DMS114 treated with DMSO at 0.1 percent for 48 hours (cell line): ENCODE measurements around the gene SNAI3.

Experiments used
- DNase-seq: peaks from one replicate; lab custom pipeline; 2025; ENCODE audit not compliant: unreplicated experiment; lab: John Stamatoyannopoulos, UW

SNAI3 gene

DNA sequence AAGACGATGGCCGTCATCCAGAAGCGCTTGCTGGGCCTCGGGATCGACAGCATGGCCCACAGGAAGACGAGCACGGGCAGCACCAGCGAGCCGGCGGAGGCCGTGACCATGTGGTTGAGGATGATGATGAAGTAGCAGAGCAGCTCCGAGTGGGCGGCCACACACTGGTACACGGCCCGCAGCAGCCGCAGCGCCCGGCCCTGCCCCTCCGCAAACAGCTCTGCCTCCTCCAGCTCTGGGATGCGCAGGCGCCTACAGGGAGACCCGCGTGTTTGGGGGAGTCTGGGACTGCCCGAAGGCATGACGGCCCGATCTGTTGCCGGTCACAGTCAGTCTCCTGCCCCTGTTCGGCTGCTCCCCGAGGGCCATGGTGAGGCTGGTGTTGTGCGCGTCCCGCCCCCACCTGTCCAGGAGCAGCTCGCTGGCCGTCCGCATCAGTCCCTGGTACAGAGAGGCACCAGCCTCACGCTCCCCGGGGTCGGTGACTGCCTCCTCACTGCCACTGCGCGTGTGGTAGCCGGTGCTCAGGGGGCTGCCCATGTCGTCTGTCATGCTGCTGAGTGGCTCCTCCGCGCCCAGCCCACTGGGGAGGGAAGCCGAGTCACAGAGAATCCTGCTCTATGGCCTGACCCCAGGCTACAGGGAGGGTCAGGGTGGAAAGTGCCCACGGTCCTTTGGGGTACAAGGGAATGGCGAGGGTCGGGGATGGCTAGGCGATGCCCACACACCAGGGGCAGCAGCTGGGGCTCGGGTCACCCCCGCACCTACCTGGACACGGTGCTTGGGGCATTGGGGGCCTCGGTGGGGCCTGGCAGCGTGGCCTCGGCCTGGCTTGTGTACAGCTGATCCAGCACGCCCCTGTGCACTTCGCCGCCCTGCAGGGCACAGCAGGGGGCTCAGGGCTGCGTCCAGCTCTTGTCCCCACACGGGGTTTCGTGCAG is 35.8 kb upstream of the SNAI3 start:
- no peak for DNase-seq

DNA sequence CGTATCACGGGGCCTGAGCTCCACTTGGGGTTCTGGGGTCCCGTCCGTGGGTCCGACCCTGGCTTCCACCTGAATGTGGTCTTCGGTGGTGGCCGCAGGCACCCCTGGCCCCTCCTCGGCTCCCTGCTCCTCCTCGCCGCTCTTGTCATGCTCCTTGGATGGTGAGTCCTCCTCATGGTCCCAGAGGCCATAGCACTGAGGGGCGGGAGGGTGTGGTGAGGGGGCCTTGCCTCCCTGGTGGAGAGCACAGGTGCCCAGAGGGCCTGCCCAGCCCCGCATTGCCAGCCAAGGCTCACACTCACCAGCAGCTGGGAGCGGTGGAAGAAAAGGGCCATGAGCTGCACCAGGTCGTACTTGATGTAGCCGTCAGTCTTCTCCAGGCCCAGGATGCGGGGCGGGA is 34.9 kb upstream of the SNAI3 start:
- DNase-seq, result no peak

DNA sequence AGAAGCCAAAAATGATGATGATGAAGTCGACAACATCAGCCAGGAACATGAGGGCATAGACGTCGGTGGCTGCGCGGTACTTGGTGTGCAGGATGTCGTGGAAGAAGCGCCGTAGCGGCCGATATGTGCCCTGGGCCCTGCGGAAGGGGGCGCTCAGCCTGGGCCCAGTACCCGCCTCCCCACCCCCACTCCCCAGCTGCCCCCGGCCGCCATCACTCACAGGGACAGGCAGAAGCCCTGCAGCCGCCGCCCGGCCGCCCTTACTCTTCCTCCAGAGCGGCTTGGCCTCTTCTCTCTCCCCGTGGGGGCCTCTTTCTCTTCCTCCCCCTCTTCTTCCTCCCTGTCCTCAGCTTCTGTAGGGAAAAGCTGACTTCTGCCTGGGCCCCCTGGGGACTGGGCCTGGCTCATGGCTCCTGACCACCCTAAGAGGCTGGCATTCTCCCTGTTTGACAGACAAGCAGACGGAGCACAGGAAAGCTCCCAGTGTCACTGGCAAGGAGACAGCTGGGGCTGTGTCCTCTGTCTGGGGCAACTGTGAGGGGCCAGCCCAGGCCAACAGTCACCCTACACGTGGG is 34.2 kb upstream of the SNAI3 start:
- DNase-seq, result no peak

DNA sequence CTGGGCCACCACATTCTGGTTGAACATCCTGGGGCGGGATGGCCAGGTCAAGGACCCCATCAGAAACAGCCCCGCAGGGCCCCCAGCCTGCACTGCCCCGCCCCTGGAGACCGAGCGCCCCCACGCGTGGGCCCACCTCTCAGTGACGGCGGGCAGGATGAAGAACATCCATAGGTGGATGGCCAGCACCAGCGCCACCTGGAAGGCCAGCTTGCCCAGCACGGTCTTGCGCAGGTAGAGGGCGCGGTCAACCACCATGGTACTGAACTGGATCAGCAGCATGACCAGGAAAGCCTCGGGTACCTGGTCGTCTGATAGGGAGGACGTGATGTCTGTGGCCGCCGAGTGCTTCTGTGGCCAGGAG is 33.6 kb upstream of the SNAI3 start:
- no peak for DNase-seq

DNA sequence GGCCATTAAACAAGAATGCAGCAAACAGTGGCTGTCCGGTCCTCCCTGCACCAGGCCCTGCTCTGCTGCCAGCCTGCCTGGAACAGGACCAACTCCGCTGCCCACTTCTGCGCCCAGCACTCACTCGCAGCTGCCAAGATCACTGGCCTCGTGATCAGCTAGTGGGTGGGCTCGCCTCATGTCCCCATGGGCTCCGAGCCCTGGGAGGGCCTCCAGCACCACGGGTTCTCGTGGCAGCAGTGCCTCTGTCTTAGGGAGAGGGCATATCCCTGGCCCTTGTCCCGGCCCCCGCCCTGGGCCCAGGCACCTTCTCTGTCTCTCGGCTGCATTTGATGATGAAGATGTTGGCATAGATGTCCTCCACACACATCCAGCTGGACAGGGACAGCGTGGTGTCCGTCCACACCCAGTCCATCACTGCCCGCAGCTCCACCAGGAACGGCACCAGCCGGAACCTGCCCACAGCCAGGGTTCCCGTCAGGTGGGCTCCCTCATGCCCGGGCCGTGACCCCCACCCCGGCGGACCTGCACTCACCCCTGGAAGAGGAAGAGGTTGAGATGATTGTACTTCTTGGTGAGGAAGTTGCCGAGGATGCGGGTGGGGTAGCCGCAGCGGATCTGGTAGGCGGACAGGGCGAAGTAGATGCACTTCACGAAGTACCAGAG is 33.1 kb upstream of the SNAI3 start:
- no peak for DNase-seq

DNA sequence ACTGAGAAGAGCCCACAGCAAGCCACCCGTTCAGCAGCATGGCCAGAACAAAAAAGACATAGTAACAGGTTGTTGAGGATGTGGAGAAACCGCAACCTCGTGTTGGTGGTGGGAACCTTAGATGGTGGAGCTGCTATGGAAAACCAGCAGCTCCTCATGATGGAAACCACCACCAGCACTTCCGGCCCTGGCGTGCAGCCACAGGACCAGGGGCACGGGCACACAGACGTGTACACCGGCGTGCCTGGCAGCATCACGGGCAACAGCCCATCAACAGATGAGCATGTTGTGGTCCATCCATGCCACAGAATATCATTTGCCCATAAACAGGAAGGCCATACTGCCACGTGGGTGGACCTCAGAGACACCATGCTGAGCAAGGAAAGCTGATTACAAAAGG is 31.9 kb upstream of the SNAI3 start:
- DNase-seq, result no peak

DNA sequence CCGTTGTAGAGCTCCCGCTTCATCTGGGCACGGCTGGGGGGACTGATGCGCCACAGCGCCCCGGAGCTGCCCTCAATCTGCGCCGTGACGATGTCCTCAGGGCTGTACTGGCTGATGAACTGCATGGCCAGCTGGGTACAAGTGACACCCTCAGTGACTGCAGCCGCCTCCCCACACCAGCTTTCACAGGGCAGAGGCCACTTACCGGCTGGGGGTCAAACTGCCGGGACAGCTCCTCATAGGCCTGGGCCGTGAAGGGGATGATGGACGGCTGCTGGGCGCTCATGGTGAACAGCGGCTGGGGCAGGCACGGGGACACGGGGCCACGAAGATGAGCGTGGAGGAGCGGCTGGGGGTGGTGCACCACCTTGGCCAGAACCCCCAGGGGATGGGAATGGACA is 30.3 kb upstream of the SNAI3 start:
- DNase-seq, result no peak

DNA sequence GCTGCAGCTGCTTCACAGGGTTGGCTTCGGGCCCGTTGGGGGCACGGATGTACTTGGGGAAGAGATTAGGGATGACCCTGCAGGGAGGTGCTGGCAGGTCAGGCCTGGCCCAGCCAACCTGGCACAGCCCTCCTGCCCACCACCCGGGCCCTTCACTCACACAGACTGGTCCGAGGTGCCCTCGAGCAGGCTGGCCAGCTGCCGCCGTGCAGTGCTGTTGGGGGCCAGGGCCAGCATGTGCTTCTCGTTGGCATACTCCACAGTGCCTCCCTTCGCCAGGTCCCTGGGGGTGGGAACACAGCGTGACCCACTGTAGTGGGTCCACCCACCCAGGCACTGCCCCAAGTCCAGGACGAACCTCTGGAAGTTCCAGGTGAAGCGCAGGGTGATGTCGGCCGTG is 29.9 kb upstream of the SNAI3 start:
- no peak for DNase-seq

DNA sequence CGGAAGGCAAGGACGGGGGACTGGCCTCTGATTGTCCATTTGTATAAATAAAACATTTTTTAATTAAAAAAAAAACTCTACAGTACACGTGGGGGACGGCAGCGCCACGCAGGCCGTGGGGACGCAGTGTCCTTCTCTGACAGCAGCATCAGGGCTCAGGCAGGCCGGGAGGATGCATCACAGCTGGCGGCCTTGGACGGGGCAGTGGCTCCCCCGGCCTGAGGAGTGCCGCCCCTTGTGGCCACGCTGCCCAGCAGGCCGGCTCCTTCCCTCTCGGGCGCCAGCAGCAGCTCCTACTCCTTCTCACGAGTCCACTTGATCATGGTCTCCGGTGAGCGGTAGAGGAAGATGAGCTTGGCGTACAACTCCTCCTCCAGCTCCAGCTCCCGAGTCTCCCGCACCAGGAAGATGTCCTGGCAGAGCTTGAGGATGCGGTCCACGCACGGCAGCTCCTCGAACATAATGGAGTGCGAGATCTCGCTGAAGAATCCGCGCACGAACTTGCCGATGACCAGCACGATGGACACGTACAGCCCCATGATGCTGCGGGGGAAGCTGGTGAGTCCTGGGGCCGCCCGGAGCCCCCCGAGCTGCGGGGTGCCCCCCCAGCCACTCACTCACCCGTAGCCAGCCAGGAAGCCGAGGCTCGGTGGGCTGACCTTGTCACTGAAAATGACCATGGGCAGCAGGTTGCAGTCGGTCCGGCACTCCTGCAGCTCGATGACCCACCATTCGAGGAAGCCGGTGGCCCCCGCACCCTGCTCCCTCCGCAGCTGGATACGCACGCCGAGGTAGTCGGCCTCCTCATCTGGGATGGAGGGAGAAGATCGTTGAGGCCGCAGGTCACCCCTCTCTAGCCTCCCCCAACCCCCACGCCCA is 29.2 kb upstream of the SNAI3 start:
- no peak for DNase-seq

DNA sequence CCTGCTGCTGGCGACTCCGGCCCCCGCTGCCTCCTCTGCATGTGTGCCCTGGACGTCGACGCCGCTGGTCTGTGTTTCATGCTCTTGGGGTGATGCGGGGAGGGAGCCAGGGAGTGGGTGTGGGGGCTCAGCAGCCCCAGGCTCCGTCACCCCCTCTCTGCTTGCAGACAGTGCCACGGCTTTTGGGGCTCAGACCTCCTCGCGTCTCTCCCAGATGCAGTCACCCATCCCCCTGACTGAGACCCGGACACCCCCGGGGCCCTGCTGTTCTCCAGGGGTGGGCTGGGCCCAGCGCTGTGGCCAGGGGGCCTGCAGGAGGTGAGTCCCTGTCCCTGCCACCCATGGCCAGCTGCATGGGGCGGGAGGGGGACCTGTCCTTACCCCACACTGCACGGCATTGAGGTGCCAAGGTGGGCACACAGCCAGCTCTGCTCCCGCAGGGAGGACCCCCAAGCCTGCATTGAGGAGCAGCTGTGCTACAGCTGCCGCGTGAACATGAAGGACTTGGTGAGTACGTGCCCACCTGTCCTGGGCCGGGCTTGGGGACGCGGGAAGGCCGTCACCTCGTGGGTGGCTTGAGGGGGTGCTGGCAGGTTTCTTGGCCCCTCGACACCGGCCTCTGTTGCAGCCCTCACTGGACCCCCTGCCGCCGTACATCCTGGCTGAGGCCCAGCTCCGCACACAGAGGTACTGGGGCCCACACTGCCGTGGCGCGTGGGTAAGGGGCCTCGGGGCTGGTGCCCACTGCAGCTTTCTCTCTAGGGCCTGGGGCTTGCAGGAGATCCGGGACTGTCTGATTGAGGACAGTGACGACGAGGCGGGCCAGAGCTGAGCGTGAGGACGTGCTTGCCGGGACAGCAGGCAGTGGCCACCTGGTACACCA is 28.4 kb upstream of the SNAI3 start:
- no peak for DNase-seq

DNA sequence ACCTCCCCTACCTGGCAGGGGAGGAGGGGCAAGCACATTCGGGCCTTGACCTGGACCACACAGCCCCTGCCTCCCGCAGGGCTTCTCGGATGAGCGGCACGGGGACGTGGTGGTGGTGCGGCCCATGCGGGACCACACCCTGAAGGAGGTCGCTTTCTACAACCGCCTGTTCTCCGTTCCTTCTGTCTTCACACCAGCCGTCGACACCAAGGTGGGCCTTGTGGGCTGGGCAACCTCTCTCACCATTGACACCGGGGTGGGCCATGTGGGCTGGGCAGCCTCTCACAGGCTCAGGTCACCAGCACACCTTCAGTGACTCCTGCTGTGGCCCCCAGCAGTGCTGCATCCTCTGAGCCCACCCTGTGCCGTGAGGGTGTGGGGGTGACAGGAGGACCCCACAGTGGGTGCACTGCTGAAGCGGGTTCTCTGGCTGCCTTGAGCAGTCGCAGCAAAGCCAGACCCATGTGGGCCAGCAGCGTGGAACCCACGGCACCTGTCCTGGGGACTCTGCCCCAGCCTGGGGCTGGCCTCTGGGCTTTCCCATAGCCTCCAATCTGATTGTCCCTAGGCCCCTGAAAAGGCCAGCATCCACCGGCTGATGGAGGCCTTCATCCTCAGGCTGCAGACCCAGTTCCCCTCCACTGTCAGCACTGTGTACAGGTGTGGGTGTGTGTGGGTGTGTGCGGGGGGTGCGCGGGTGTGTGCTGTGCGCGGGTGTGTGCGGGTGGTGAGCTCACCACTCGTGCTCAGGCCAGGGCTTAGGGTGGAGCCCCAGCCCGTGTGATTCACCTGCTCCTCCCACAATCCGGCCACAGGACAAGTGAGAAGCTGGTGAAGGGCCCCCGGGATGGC is 27.5 kb upstream of the SNAI3 start:
- DNase-seq, result no peak

DNA sequence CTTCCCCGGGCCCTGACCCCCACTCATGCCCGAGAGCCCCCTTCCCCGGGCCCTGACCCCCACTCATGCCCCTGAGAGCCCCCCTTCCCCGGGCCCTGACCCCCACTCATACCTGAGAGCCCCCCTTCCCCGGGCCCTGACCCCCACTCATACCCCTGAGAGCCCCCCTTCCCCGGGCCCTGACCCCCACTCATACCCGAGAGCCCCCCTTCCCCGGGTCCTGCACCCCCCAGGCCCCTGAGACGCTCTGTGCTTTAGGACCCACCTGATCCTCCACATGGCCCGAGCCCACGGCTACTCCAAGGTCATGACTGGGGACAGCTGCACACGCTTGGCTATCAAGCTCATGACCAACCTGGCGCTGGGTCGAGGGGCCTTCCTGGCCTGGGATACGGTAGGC is 26.7 kb upstream of the SNAI3 start:
- no peak for DNase-seq

DNA sequence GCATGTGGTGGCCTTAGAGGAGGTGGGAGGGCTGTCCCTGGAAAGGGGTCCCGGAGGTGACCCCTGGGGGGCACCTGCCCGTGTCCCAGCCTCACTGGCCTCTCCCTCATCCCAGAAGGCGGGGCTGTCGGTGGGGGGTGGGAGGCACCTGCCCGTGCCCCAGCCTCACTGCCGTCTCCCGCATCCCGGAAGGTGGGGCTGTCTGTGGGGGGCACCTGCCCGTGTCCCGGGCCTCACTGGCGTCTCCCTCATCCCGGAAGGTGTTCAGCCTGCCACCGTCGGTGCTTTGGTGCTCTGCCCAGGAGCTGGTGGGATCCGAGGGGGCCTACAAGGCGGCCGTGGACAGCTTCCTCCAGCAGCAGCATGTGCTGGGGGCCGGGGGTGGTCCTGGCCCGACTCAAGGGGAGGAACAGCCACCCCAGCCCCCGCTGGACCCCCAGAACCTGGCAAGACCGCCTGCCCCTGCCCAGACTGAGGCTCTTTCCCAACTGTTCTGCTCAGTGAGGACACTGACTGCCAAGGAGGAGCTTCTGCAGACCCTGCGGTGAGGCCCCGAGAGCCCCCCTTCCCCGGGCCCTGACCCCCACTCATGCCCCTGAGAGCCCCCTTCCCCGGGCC is 26.2 kb upstream of the SNAI3 start:
- DNase-seq, result no peak

DNA sequence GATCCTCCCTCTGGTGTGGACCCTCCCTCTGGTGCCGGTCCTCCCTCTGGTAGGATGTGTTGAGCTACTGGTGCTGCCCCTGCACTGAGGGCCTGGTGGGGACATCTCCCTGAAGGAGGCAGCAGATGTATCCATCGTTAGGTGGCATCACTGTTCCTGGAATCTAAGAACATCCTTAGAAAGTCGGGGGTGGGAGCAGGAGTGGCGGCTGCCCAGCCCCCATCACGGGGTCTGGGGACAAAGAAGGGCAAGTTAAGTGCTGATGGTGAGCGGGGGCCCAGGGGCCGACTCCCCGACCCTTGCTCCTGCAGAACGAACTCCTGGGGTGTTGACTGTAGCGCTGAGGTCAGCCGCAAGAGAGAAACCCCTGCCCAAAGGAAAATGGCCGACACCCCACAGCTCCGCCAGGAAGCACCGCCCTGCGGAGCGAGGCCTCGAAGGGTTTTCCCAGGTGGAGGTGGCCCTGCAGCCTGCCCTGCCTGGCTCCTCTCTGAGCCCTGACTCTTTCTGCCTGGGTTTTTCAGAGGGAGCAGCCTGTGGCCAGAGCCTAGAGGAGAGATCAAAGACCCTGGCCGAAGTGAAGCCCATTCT is 25.5 kb upstream of the SNAI3 start:
- no peak for DNase-seq

DNA sequence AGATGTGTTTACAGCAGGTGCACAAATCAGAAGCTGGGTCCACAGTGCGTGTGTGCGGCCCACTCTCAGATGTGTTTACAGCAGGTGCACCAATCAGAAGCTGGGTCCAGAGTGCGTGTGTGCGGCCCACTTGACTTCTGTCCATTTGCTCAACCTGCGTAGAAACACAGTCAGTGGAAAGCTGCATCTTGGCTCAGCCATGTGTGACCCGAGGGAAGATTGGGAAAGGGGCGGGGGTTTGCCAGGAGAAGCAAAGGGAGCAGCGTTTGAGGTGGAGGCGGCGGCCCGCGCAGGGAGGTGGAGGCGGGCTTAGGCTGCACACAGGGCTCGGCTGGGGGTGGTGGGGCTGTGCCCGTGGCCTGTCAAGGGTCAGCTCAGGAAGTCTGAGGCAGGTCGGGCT is 24.2 kb upstream of the SNAI3 start:
- DNase-seq, result no peak

DNA sequence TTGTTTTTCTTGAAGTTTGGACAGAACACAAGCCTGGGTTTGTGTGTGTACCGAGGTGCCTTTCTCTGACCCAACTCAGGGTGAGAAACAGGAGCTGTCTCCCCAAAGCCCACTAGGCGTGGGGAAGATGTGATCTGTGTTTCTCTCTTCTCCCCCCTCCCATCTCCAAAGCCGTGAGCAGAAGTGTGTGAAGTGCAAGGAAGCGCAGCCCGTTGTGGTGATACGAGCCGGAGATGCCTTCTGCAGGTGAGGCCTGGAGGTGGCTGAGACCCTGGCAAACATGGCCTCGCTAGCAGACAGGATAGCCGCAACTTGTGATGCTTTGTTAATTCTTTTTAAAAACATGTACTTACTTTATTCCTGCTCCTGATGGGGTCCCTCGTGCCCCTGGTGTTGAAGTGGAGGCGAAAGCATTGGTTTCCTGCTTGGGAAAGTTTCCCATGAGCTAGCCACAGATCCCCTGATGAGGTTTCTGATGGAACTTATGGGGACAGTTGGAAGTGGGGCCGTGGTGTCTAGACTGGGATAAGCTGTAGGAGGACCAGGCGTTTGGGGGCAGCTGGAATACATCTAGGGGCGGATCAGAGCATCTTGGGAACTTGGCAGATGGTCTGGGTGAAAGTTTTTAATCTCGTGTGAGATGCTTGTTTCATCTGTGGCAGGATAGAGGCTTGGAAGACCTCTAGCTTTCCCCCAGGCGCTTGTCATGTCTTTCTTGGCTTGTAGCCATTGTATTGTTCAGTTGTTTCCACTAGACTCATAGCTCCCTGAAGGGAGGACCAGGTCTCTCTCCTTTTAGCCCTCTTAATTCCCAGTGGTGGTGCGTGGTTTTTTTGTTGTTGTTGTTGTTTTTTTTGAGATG is 20.9 kb upstream of the SNAI3 start:
- DNase-seq, result no peak

DNA sequence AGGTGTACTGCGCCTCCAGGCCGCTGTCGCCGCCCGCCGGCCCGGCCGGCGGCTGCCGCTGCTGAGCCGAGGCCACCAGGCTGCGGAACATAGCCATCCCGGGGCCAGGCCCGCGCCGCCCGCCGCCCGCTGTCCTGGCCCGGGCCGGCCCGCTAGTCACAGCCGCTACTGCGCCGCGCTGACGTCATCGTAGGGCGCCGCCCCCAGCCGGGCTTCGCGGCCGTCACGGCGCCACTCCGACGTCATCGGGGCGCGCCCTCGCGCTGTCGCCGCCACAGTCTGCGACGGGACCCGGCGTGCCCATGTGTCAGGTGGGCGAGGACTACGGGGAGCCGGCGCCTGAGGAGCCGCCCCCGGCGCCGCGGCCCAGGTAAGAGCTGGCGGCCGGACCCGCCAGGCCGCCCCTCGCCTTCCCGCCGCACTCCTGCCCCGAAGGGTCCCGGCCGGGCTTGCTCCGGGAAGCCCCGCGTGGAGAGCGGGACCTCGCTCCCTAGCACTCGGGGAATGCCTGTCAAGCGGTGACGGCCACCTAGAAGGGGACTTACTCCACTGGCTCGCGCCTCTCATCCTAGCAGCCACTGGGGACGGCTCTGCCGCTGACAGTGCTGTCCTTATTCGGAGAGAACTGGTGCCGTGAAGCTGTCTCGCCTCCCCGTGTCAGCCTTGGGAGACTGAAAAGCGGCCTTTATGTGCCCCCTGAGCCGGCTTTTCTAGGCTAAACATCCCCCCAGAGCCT is 20.1 kb upstream of the SNAI3 start, which contains the start of the genes CTU2 and RNF166:
CTU2 (plus strand) TSS at position 275 of the 736 bp plus-strand sequence; CDS start at position 303, 28 bp downstream.
RNF166 (minus strand) TSS at position 180 of the 736 bp plus-strand sequence; CDS start at position 97, 83 bp downstream.
- peak; percentile 66 for DNase-seq
